Hematopoietic multipotent progenitor cell treated with erythropoietin and hydrocortisone succinate and interleukin-3 and kit ligand, for 15 days (in vitro differentiated cells): ENCODE results near the gene DAGLB.

Experiments
- DNase-seq: peaks from one replicate; pipeline ENCODE4 v3.0.0-alpha.2; 2015; ENCODE audit warnings: low spot score

DAGLB gene

GRCh38 chr7:6365451-6365850 lies 82.3 kb downstream of the DAGLB start:
- DNase-seq = no peak

GRCh38 chr7:6360841-6361240 lies 86.9 kb downstream of the DAGLB start:
- no peak for DNase-seq

GRCh38 chr7:6359734-6360133 lies 88.0 kb downstream of the DAGLB start:
- DNase-seq = no peak
